Measurements from ENCODE around the gene THSD7A. TPM values are rescaled to one million over a fixed set of nuclear protein-coding genes. Genes with fewer than 3 reads are reported as not detected.
A peak's percentile ranks its signal among the peaks of the same experiment; 100 is the strongest.

The THSD7A gene
- total and polyA plus RNA-seq, 2 donors: 0.50 to 1.5 TPM

- Histone ChIP-seq H3K36me3 (ENCODE audit: control insufficient read depth in 2 of 2, insufficient read depth in 2 of 2, low read length in 1 of 2) (no peaks in the 10 kb centered on the region), H3K4me1 (ENCODE audit: control insufficient read depth in 2 of 2, insufficient read depth in 2 of 2, low read length in 2 of 2) (no peaks in the 10 kb centered on the region), H3K9me3 (ENCODE audit: control insufficient read depth in 2 of 2, insufficient read depth in 1 of 2, low read length in 1 of 2) (no peaks in the 10 kb centered on the region), H3K27ac (ENCODE audit: low read depth in 1 of 2, low read length in 1 of 2) (no peak overlapping the region), H3K4me3 (ENCODE audit: low read length in 2 of 2) (no peak overlapping the region), H3K27me3 (ENCODE audit: control insufficient read depth in 2 of 2, insufficient read depth in 1 of 2, low read length in 1 of 2) (no peaks in the 10 kb centered on the region)
- WGBS: 83% methylated on average over 3 of the region's 3 CpGs
- DNase-seq (ENCODE audit: low read depth in 6 of 9, low spot score in 9 of 9): peak in 3 of 9 donors; percentile 4 to 38 (median 12)
Observed at GRCh38 chr7:11374629-11375028, 457.4 kb downstream of the THSD7A start.

GRCh38 chr7:11373546-11374142, 458.4 kb downstream of the THSD7A start:
- Histone ChIP-seq H3K36me3 (ENCODE audit: control insufficient read depth in 2 of 2, insufficient read depth in 2 of 2, low read length in 1 of 2) (no peaks in the 10 kb centered on the region), H3K9me3 (ENCODE audit: control insufficient read depth in 2 of 2, insufficient read depth in 1 of 2, low read length in 1 of 2) (no peaks in the 10 kb centered on the region), H3K27ac (ENCODE audit: low read depth in 1 of 2, low read length in 1 of 2) (no peak overlapping the region), H3K4me1 (ENCODE audit: control insufficient read depth in 2 of 2, insufficient read depth in 2 of 2, low read length in 2 of 2) (no peaks in the 10 kb centered on the region), H3K27me3 (ENCODE audit: control insufficient read depth in 2 of 2, insufficient read depth in 1 of 2, low read length in 1 of 2) (no peaks in the 10 kb centered on the region), H3K4me3 (ENCODE audit: low read length in 2 of 2) (no peak overlapping the region)
- WGBS: 88% methylated on average over 2 of the region's 2 CpGs
- DNase-seq (ENCODE audit: low read depth in 6 of 9, low spot score in 9 of 9): peak in 1 of 9 donors; percentile 13

- Histone ChIP-seq H3K4me1 (ENCODE audit: control insufficient read depth in 2 of 2, insufficient read depth in 2 of 2, low read length in 2 of 2) (no peaks in the 10 kb centered on the region), H3K27me3 (ENCODE audit: control insufficient read depth in 2 of 2, insufficient read depth in 1 of 2, low read length in 1 of 2) (no peaks in the 10 kb centered on the region), H3K9me3 (ENCODE audit: control insufficient read depth in 2 of 2, insufficient read depth in 1 of 2, low read length in 1 of 2) (no peaks in the 10 kb centered on the region), H3K4me3 (ENCODE audit: low read length in 2 of 2) (no peak overlapping the region), H3K27ac (ENCODE audit: low read depth in 1 of 2, low read length in 1 of 2) (no peak overlapping the region), H3K36me3 (ENCODE audit: control insufficient read depth in 2 of 2, insufficient read depth in 2 of 2, low read length in 1 of 2) (no peaks in the 10 kb centered on the region)
- DNase-seq (ENCODE audit: low read depth in 6 of 9, low spot score in 9 of 9): no peak
- WGBS: 46% methylated on average over 1 of the region's 1 CpG
Observed at GRCh38 chr7:11369696-11370095, 462.3 kb downstream of the THSD7A start.

- 93% methylated on average over 4 of the region's 4 CpGs for WGBS
- H3K9me3 ChIP-seq (ENCODE audit: control insufficient read depth in 2 of 2, insufficient read depth in 1 of 2, low read length in 1 of 2): no peaks in the 10 kb centered on the region
- no peak overlapping the region for H3K4me3 ChIP-seq (ENCODE audit: low read length in 2 of 2)
- no peaks in the 10 kb centered on the region for H3K36me3 ChIP-seq (ENCODE audit: control insufficient read depth in 2 of 2, insufficient read depth in 2 of 2, low read length in 1 of 2)
- H3K27me3 ChIP-seq (ENCODE audit: control insufficient read depth in 2 of 2, insufficient read depth in 1 of 2, low read length in 1 of 2): no peaks in the 10 kb centered on the region
- DNase-seq (ENCODE audit: low read depth in 6 of 9, low spot score in 9 of 9): no peak
- H3K4me1 ChIP-seq (ENCODE audit: control insufficient read depth in 2 of 2, insufficient read depth in 2 of 2, low read length in 2 of 2): no peaks in the 10 kb centered on the region
- no peak overlapping the region for H3K27ac ChIP-seq (ENCODE audit: low read depth in 1 of 2, low read length in 1 of 2)
Observed at GRCh38 chr7:11366118-11366517, 465.9 kb downstream of the THSD7A start.

- Histone ChIP-seq H3K9me3 (ENCODE audit: control insufficient read depth in 2 of 2, insufficient read depth in 1 of 2, low read length in 1 of 2) (no peaks in the 10 kb centered on the region), H3K27me3 (ENCODE audit: control insufficient read depth in 2 of 2, insufficient read depth in 1 of 2, low read length in 1 of 2) (no peaks in the 10 kb centered on the region), H3K27ac (ENCODE audit: low read depth in 1 of 2, low read length in 1 of 2) (no peak overlapping the region), H3K4me1 (ENCODE audit: control insufficient read depth in 2 of 2, insufficient read depth in 2 of 2, low read length in 2 of 2) (no peaks in the 10 kb centered on the region), H3K4me3 (ENCODE audit: low read length in 2 of 2) (no peak overlapping the region), H3K36me3 (ENCODE audit: control insufficient read depth in 2 of 2, insufficient read depth in 2 of 2, low read length in 1 of 2) (no peaks in the 10 kb centered on the region)
- WGBS: 94% methylated on average over 1 of the region's 1 CpG
- no peak for DNase-seq (ENCODE audit: low read depth in 6 of 9, low spot score in 9 of 9)
Observed at GRCh38 chr7:11358637-11359036, 473.4 kb downstream of the THSD7A start.

- H3K4me1 ChIP-seq (ENCODE audit: control insufficient read depth in 2 of 2, insufficient read depth in 2 of 2, low read length in 2 of 2): no peaks in the 10 kb centered on the region
- WGBS: 65% methylated on average over 5 of the region's 5 CpGs
- no peaks in the 10 kb centered on the region for H3K36me3 ChIP-seq (ENCODE audit: control insufficient read depth in 2 of 2, insufficient read depth in 2 of 2, low read length in 1 of 2)
- no peak overlapping the region for H3K27ac ChIP-seq (ENCODE audit: low read depth in 1 of 2, low read length in 1 of 2)
- DNase-seq (ENCODE audit: low read depth in 6 of 9, low spot score in 9 of 9): no peak
- H3K9me3 ChIP-seq (ENCODE audit: control insufficient read depth in 2 of 2, insufficient read depth in 1 of 2, low read length in 1 of 2): no peaks in the 10 kb centered on the region
- H3K4me3 ChIP-seq (ENCODE audit: low read length in 2 of 2): no peak overlapping the region
- no peaks in the 10 kb centered on the region for H3K27me3 ChIP-seq (ENCODE audit: control insufficient read depth in 2 of 2, insufficient read depth in 1 of 2, low read length in 1 of 2)
Observed at GRCh38 chr7:11355399-11356005, 476.5 kb downstream of the THSD7A start.

GRCh38 chr7:11346302-11346701, 485.7 kb downstream of the THSD7A start:
- no peak overlapping the region for H3K27ac ChIP-seq (ENCODE audit: low read depth in 1 of 2, low read length in 1 of 2)
- H3K4me3 ChIP-seq (ENCODE audit: low read length in 2 of 2): no peak overlapping the region
- no peaks in the 10 kb centered on the region for H3K9me3 ChIP-seq (ENCODE audit: control insufficient read depth in 2 of 2, insufficient read depth in 1 of 2, low read length in 1 of 2)
- no peaks in the 10 kb centered on the region for H3K4me1 ChIP-seq (ENCODE audit: control insufficient read depth in 2 of 2, insufficient read depth in 2 of 2, low read length in 2 of 2)
- no peak for DNase-seq (ENCODE audit: low read depth in 6 of 9, low spot score in 9 of 9)
- no peaks in the 10 kb centered on the region for H3K27me3 ChIP-seq (ENCODE audit: control insufficient read depth in 2 of 2, insufficient read depth in 1 of 2, low read length in 1 of 2)
- H3K36me3 ChIP-seq (ENCODE audit: control insufficient read depth in 2 of 2, insufficient read depth in 2 of 2, low read length in 1 of 2): no peaks in the 10 kb centered on the region
- 79% methylated on average over 2 of the region's 2 CpGs for WGBS

- Histone ChIP-seq H3K27ac (ENCODE audit: low read depth in 1 of 2, low read length in 1 of 2) (no peak overlapping the region), H3K36me3 (ENCODE audit: control insufficient read depth in 2 of 2, insufficient read depth in 2 of 2, low read length in 1 of 2) (no peaks in the 10 kb centered on the region), H3K27me3 (ENCODE audit: control insufficient read depth in 2 of 2, insufficient read depth in 1 of 2, low read length in 1 of 2) (no peaks in the 10 kb centered on the region), H3K9me3 (ENCODE audit: control insufficient read depth in 2 of 2, insufficient read depth in 1 of 2, low read length in 1 of 2) (no peaks in the 10 kb centered on the region), H3K4me3 (ENCODE audit: low read length in 2 of 2) (no peak overlapping the region), H3K4me1 (ENCODE audit: control insufficient read depth in 2 of 2, insufficient read depth in 2 of 2, low read length in 2 of 2) (no peaks in the 10 kb centered on the region)
- WGBS: 90% methylated on average over 2 of the region's 2 CpGs
- DNase-seq (ENCODE audit: low read depth in 6 of 9, low spot score in 9 of 9): no peak
Observed at GRCh38 chr7:11345621-11346020, 486.4 kb downstream of the THSD7A start.

GRCh38 chr7:11343818-11344413, 488.1 kb downstream of the THSD7A start:
- Histone ChIP-seq H3K4me1 (ENCODE audit: control insufficient read depth in 2 of 2, insufficient read depth in 2 of 2, low read length in 2 of 2) (no peaks in the 10 kb centered on the region), H3K36me3 (ENCODE audit: control insufficient read depth in 2 of 2, insufficient read depth in 2 of 2, low read length in 1 of 2) (no peaks in the 10 kb centered on the region), H3K27ac (ENCODE audit: low read depth in 1 of 2, low read length in 1 of 2) (no peak overlapping the region), H3K9me3 (ENCODE audit: control insufficient read depth in 2 of 2, insufficient read depth in 1 of 2, low read length in 1 of 2) (no peaks in the 10 kb centered on the region), H3K4me3 (ENCODE audit: low read length in 2 of 2) (no peak overlapping the region), H3K27me3 (ENCODE audit: control insufficient read depth in 2 of 2, insufficient read depth in 1 of 2, low read length in 1 of 2) (no peaks in the 10 kb centered on the region)
- peak in 8 of 9 donors; percentile 15 to 62 (median 36) for DNase-seq (ENCODE audit: low read depth in 6 of 9, low spot score in 9 of 9)
- whole genome bisulfite sequencing: 22% methylated on average over 10 of the region's 10 CpGs
